Activated CD8-positive, alpha-beta memory T cell treated with anti-CD3 and anti-CD28 coated beads, Interleukin-2, amount 10 ng/mL, durations not matched to agents 7 days and 5 days (primary cell): ENCODE results near the gene EXOC3L4. TPM values are rescaled to one million over a fixed set of nuclear protein-coding genes. Genes with fewer than 3 reads are reported as not detected.

ENCODE experiments used
- ATAC-seq: fragments of 150-1000 bp; cut with Tn5 transposase; one replicate; pipeline ENCODE4 v1.10.0; 2021; ENCODE audit warnings: moderate library complexity
- CTCF ChIA-PET: fragments of 350-600 bp; sonication (Branson Sonifier 250); formaldehyde crosslinking; loops from one replicate; lab custom pipeline; 2021; ENCODE audit warnings: antibody characterized with exemption; lab: Charles Lee
- DNase-seq: peaks from one replicate; pipeline ENCODE4 v3.0.0-alpha.2; 2020
- H3K27ac Mint-ChIP-seq: one replicate; pipeline ENCODE4 v1.8.0; 2021; ENCODE audit warnings: mild to moderate bottlenecking, mixed read lengths
- H3K27me3 Mint-ChIP-seq: one replicate; pipeline ENCODE4 v1.8.0; 2021; ENCODE audit warnings: mixed read lengths
- H3K36me3 Mint-ChIP-seq: one replicate; pipeline ENCODE4 v1.8.0; 2021; ENCODE audit warnings: mild to moderate bottlenecking, mixed read lengths
- H3K4me1 Mint-ChIP-seq: one replicate; pipeline ENCODE4 v1.8.0; 2021; ENCODE audit warnings: mixed read lengths
- H3K4me3 Mint-ChIP-seq: one replicate; pipeline ENCODE4 v1.8.0; 2021; ENCODE audit warnings: mild to moderate bottlenecking, moderate library complexity, mixed read lengths
- H3K9me3 Mint-ChIP-seq: one replicate; pipeline ENCODE4 v1.8.0; 2022; ENCODE audit warnings: low read depth, mixed read lengths
- total RNA-seq, 2 experiments: library from RNA; stranded (reverse); gene quantifications; one replicate each; pipeline ENCODE4 v1.2.3, GENCODE V29; 2021

Gene EXOC3L4
- total RNA-seq, 2 experiments from 2014 or later = not detected

DNA sequence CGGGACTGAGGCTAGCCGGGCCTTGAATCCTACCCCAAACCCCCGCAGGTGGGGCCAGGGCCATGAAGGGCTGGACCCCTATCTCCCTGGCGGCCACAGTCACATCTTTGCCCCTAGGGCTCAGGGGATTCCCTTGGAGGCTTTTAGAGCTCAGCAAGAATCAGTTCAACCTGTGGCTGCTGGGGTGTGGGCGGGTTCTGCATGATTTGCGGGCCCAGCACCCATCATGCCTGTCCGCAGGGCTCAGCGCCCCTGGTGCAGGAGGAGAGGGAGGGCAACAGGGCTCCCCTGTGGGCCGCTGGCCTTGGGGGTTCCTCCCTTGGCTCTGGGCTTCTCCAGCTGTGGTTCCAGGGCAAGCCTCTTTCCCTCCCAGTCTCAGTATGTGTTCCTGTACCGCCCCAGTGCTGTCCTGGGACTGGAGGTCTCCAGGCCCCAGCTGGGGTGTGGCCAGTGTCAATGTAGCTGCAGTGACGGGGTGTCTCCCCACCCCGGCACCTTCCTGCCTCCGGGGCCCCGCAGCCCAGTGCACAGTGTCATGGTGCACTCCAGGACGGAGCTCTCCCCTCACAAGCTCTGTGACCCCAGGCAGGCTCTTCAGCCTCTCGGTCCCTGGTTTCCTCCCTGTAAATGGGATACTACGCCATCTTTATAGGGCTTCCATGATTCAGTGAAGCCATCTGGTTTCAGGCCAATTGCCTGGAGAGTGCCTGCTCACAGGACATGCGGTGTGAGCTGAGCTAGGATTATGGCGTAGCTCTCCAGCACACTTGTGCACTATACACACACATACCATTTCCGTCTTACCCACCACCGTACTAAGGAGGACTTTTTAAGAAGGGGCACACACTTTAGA lies 20.4 kb upstream of the EXOC3L4 start:
- CTCF ChIA-PET = interaction anchor here (0.9 to 2.9 kb wide), 9 partner anchors 11 to 665 kb away, joined by 3 to 23 read pairs (median 4); no protein-coding TSS in a partner anchor
- Mint-ChIP-seq H3K9me3 (no peaks in the 10 kb centered on the region), H3K4me1 (no peaks in the 10 kb centered on the region), H3K36me3 (no peaks in the 10 kb centered on the region), H3K27ac (no peak overlapping the region), H3K27me3 (peaks cover 5% of the 10 kb centered on the region), H3K4me3 (no peak overlapping the region)
- ATAC-seq = no peak
- no peak for DNase-seq

DNA sequence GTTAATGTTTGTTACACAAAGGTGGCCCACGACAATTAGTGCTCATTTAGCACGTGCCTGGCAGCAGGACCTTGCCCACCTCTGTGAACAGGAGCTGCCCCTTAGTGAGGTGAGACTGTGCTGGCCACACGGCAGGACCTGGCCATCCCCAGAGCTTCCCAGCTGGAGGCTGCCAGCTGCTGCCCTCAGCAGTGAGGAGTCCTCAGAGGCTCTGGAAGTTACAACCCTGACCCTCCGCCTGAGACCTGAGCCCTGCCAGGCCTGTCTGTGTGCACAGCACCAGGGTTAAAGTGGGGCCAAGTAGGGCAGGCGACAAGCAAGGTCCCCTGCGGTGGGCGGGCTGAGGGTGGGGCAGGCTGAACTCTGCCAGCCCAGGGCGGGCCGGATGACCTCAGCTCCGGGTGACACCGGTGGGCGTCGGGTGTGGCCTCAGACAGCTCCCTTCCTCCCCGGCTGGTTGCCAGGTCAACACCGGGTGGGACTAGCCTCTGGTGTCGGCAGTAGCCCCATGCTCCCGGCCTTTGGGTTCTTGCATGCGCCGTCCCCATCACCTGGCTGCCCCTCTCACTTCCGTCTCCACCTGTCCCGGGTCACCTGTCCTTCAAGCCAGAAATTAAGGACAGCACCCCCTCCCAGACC lies 19.7 kb upstream of the EXOC3L4 start:
- Mint-ChIP-seq H3K27ac (no peak overlapping the region), H3K27me3 (peaks cover 5% of the 10 kb centered on the region), H3K9me3 (no peaks in the 10 kb centered on the region), H3K36me3 (no peaks in the 10 kb centered on the region), H3K4me1 (no peaks in the 10 kb centered on the region), H3K4me3 (no peak overlapping the region)
- no peak for ATAC-seq
- no peak for DNase-seq
- CTCF ChIA-PET = interaction anchor here (0.9 to 2.9 kb wide), 11 partner anchors 12 to 665 kb away, joined by 3 to 23 read pairs (median 4); no protein-coding TSS in a partner anchor

DNA sequence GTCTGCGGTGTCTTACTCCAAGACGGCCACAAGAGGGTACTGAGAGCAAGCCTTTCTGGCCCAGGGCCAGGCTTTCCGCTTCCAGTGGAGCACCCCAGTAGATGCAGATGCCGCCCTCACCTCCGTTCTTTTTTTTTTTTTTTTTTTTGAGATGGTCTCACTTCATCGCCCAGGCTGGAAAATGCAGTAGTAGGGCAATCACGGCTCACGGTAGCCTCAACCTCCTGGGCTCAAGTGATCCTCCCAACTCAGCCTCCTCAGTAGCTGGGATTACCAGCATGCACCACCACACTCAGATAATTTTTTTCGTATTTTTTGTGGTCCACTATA lies 16.1 kb upstream of the EXOC3L4 start:
- ATAC-seq (peak; percentile 74), DNase-seq (peak; percentile 83)
- CTCF ChIA-PET = interaction anchor here (0.7 to 1.4 kb wide), 9 partner anchors 10 to 215 kb away, joined by 3 to 12 read pairs (median 3); no protein-coding TSS in a partner anchor
- no peak overlapping the region for H3K4me3 Mint-ChIP-seq
- H3K9me3 Mint-ChIP-seq = no peaks in the 10 kb centered on the region
- H3K4me1 Mint-ChIP-seq = no peaks in the 10 kb centered on the region
- peaks cover 5% of the 10 kb centered on the region for H3K27me3 Mint-ChIP-seq
- no peak overlapping the region for H3K27ac Mint-ChIP-seq
- H3K36me3 Mint-ChIP-seq = no peaks in the 10 kb centered on the region

DNA sequence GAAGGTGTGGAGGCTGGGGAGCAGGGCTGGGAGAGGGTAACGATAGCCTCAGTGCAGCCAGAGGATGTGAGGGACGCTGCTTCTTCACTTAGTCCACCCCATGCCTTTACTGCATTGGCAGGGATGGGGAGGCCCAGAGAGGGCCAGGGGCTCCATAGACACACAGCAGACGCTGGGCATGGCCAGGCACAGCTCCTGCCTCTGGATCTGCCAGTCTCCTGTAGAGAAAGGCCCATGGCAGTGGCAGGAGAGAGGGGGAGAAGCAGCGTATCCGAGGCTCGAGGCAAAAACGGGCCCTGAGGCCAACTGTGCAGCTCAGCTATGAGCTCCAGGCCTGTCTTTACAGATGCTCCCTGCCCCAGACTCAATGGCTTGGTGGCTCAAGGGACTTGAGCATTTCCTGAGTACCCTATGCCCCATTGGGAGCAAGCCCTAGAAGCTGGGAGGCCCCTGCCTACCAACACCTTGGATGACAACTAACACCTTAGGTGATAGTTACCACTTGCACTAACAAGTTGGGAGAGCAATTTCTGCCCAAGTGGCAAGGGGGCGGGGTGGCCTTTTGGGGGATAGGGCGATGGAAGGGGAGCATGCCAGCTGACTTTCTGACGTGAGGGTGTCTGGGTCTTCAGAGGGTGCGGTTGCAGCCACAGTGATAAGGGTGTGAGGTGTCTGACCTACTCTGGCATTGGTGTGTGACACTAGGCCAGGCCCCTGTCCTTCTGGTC lies 15.5 kb upstream of the EXOC3L4 start:
- DNase-seq (no peak), ATAC-seq (no peak)
- Mint-ChIP-seq H3K36me3 (no peaks in the 10 kb centered on the region), H3K4me3 (no peak overlapping the region), H3K27ac (no peak overlapping the region), H3K9me3 (no peaks in the 10 kb centered on the region), H3K4me1 (no peaks in the 10 kb centered on the region), H3K27me3 (peaks cover 5% of the 10 kb centered on the region)
- CTCF ChIA-PET = interaction anchor here (0.7 to 1.4 kb wide), 9 partner anchors 10 to 214 kb away, joined by 3 to 12 read pairs (median 3); no protein-coding TSS in a partner anchor

DNA sequence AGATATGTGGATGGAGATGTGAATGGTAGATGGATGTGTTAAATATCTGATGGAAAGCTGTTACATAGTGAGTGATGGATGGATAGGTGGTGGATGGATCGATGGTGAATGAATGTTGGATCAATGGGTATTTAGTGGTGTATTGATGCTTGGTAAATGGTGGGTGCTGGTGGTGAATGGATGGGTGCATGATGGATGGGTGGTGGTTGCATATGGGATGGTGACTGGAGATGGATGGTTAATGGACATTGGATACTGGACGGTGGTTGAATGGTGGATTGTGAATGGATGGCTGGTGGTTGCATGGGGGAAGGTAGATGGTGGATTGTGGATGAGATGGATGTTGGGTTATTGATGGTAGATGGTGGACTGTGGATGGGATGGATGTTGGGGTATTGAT lies 12.6 kb upstream of the EXOC3L4 start:
- CTCF ChIA-PET = no interaction called here
- Mint-ChIP-seq H3K9me3 (no peaks in the 10 kb centered on the region), H3K36me3 (no peaks in the 10 kb centered on the region), H3K27ac (no peak overlapping the region), H3K27me3 (peaks cover 6% of the 10 kb centered on the region), H3K4me3 (no peak overlapping the region), H3K4me1 (no peaks in the 10 kb centered on the region)
- no peak for DNase-seq
- no peak for ATAC-seq

DNA sequence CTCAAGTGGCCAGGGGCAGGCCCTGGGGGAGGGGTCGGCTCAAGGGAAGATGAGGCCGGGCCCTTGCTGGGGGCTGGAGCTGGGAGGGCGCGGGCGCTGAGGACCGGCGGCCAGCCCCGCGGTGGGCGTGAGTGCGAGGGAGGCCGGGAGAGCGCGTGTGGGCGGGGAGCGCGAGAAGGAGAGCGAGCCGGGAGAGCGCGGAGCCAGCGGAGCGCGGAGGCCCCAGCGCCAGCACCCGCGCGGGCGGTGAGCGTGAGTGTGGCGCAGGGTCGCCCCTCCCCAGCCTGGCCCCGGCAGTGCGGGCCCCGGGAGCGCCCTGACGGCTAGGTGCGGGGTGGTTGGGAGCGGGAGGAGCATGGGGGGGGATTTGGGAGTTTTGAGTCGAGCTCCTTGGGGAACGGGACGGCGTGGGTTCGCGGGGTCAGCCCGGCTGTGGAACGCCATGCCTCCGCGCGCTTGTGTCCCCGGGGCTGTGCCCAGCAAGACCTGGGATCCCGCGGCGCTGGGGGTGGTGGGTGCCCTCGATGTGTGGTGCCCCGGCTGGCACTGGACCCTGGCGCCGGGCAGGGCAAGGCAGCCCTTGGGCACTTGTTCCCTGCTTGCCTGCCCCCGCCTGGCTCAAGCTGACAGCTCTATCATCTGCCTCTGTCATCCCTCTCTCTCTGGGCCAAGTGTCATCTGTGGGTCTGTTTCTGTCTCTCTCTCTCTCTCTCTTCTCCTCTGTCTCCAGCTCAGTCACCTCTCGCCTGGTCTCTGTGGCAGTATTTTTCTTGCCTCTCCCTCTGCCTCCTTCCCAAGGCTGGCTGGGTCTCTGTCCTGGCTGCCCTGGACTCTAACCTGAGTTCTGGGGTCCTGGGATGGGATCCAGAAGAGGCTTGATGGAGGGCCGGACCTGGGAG lies 10.3 kb upstream of the EXOC3L4 start, which contains the start of gene LBHD2:
TSS of gene LBHD2 (plus strand) at position 190 of the 899 bp plus-strand sequence. CDS start 1,803 bp downstream, outside the sequence.
- ATAC-seq (no peak), DNase-seq (no peak)
- no peaks in the 10 kb centered on the region for H3K36me3 Mint-ChIP-seq
- CTCF ChIA-PET = no interaction called here
- H3K27ac Mint-ChIP-seq = no peak within 1 kb of the TSS
- no peaks in the 10 kb centered on the region for H3K9me3 Mint-ChIP-seq
- no peak within 1 kb of the TSS for H3K4me3 Mint-ChIP-seq
- peaks cover 6% of the 10 kb centered on the region for H3K27me3 Mint-ChIP-seq
- no peaks in the 10 kb centered on the region for H3K4me1 Mint-ChIP-seq

DNA sequence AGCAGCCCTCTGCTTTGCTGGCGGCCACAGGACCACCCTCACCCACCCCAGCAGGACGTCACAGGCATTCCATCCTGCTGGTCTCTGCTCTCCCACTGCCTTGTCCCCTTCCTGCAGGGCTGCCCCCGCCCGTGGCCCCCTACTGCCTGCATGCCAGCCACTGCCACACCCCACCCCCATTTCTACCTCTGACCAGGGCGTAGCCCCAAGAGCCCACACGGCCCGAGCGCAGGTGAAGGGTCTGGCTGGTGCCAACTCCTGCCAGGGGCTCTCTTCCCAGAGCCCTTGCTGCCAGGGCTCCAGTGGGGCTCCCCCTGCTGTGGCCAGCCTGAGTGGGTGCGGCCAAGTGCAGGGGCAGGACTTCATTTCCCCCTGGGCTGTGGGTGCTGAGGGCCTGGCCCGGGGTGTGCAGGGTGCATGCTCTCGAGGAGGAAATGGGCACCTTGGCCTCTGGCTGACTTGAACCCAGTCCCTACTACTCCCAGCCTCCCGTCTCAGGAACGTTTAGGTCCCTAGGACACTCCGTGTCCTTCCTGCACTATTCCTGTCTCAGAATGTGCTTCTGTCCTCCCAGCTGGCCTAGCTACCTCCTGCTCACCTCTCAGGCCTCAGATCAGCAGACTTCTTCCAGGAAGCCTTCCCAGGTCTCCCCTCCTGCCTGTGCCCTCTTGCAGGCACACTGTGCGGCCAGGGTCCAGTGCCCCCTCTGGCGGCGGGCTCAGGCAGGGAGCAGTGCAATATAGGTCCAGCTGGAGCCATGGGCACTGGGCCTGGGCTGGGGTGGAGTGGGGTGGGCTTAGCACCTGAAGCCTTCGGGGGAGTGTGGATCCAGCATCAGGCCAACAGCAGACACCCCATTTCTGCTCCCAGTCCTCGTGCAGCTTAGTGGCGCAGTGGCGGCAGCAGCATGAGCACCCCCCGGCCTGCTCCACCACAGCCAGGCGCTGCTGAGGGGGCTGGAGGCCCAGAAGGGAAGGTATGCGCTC lies 9.1 kb upstream of the EXOC3L4 start:
- Mint-ChIP-seq H3K9me3 (no peaks in the 10 kb centered on the region), H3K27ac (no peak overlapping the region), H3K27me3 (peaks cover 6% of the 10 kb centered on the region), H3K4me3 (no peak overlapping the region), H3K36me3 (no peaks in the 10 kb centered on the region), H3K4me1 (no peaks in the 10 kb centered on the region)
- no peak for ATAC-seq
- DNase-seq = no peak
- CTCF ChIA-PET = no interaction called here

DNA sequence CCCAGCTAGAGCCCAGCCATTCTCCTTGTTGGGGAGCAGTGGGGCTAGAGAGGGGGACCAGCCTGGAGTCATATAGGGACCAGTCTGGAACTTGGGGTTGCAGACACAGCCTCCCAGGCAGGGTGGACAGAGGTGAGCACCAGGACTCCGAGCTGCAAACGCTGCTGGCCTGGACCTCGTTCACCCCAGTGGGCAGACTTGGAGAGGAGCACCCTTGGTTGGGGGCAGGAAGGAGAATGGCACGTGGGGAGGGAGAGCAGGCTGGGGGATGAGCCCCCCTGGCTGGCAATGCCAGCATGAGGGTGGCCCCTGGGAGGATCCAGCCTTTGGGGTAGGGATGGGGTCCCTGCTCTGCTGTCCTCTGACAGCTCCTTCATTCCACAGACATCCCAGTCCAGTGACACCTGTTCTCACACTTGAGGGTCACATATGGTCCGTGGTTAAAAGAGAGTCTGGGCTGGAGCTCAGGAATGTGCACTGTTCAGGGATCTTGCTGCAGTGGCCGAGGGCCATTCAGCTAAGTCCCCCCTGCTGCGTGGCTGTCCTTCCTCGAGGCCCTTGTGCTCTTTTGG lies 7.7 kb upstream of the EXOC3L4 start:
- Mint-ChIP-seq H3K27ac (no peak overlapping the region), H3K4me3 (no peak overlapping the region), H3K9me3 (no peaks in the 10 kb centered on the region), H3K4me1 (peaks cover 6% of the 10 kb centered on the region), H3K36me3 (no peaks in the 10 kb centered on the region), H3K27me3 (peaks cover 9% of the 10 kb centered on the region)
- ATAC-seq (no peak), DNase-seq (no peak)
- CTCF ChIA-PET = interaction anchor here (1.2 to 1.3 kb wide), 2 partner anchors 11 to 18 kb away, joined by 3 read pairs; no protein-coding TSS in a partner anchor

DNA sequence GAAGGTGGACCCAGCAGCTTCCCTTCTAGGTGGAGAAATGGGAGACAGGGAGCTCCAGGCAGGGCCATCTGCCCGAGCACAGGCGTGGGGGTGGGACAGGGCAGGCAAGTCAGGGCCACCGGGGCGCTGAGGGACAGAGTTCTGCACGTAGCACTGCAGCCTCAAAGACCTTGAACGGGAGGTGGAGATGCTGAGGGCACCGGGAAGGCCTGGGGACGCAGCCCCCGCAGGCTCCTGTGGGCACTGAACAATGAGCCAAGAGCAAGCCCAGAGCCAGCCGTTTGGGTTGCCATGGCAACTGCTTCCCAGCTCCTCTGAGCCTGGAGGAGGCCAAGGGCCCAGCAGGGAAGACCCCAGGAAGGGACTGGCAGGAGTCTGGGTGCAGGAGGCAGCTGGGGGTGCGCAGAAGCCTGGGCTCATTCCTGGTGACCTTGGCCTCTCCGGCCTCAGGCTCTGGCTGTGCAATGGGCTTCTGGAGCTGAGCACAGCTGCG lies 7.1 kb upstream of the EXOC3L4 start:
- H3K4me3 Mint-ChIP-seq = no peak overlapping the region
- no peak overlapping the region for H3K27ac Mint-ChIP-seq
- CTCF ChIA-PET = interaction anchor here (1.2 to 1.3 kb wide), 2 partner anchors 11 to 17 kb away, joined by 3 read pairs; no protein-coding TSS in a partner anchor
- H3K27me3 Mint-ChIP-seq = peaks cover 9% of the 10 kb centered on the region
- DNase-seq = no peak
- no peaks in the 10 kb centered on the region for H3K36me3 Mint-ChIP-seq
- ATAC-seq = no peak
- peaks cover 8% of the 10 kb centered on the region for H3K4me1 Mint-ChIP-seq
- no peaks in the 10 kb centered on the region for H3K9me3 Mint-ChIP-seq

DNA sequence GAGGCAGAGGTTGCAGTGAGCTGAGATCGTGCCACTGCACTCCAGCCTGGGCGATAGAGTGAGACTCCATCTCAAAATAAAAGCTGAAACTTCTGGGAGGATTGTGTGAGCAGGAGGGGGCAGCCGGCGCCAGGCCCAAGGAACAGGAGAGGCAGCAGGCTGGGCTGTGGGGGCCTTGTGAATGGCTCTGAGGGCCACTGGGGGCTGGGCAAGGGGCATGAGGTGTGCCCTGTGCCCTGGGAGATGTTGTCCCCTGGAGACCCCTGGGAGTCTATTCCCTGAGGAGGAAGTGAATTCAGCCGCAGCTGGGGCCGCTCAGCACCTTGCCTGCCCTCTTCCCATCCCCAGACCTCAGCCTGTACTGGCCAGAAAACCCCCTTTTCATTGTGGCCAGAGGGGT lies 5.6 kb upstream of the EXOC3L4 start:
- no peak overlapping the region for H3K4me3 Mint-ChIP-seq
- H3K27ac Mint-ChIP-seq = no peak overlapping the region
- ATAC-seq (no peak), DNase-seq (no peak)
- H3K36me3 Mint-ChIP-seq = no peaks in the 10 kb centered on the region
- CTCF ChIA-PET = interaction anchor here (0.7 kb wide), 1 partner anchor 10 kb away, joined by 3 read pairs; no protein-coding TSS in a partner anchor
- no peaks in the 10 kb centered on the region for H3K9me3 Mint-ChIP-seq
- peaks cover 9% of the 10 kb centered on the region for H3K27me3 Mint-ChIP-seq
- peaks cover 8% of the 10 kb centered on the region for H3K4me1 Mint-ChIP-seq
